NCI-H128 (cell line): Measurements from ENCODE around the gene EBF4.

Experiments
- DNase-seq: peaks from one replicate; lab custom pipeline; 2025; ENCODE audit not compliant: unreplicated experiment; lab: John Stamatoyannopoulos, UW

The EBF4 gene

GRCh38 chr20:2699775-2700413 lies 7.3 kb downstream of the EBF4 start:
- DNase-seq: no peak

DNA sequence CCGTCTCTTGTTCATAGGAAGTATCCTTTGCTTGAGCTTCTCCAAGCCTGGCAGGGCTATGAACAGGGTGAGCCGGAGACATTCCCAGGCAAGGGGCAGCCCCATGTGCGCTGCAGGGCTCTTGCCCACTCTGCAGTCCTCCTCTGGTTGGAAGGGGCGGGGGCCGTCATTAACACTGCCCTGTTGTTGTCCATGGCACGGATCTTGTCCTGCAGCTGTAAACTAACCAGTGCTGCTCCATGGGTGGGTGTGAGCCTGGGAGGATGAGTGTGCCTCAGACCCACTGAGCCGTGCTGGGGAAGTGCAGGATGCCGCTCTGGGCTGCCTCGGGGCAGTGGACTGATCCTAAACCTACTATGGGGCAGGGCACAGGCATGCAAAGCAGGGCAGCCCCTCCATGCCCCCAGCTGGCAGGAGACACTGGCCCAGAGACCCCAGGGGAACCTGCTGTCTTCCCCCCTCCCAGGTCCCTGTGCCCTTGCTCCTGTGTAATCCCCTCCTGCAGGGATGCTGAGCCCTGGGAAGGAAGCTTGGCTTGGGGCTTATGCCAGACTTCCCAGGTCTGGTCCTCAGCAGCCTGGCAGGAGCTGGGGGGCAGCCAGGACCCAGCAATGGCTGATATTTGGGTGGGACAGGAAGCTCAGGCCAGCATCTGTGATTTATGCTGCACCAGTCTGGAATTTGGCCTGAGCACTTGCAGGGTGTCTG lies 8.5 kb downstream of the EBF4 start:
- no peak for DNase-seq

- no peak for DNase-seq
Observed at GRCh38 chr20:2701671-2702081, 9.1 kb downstream of the EBF4 start.

DNA sequence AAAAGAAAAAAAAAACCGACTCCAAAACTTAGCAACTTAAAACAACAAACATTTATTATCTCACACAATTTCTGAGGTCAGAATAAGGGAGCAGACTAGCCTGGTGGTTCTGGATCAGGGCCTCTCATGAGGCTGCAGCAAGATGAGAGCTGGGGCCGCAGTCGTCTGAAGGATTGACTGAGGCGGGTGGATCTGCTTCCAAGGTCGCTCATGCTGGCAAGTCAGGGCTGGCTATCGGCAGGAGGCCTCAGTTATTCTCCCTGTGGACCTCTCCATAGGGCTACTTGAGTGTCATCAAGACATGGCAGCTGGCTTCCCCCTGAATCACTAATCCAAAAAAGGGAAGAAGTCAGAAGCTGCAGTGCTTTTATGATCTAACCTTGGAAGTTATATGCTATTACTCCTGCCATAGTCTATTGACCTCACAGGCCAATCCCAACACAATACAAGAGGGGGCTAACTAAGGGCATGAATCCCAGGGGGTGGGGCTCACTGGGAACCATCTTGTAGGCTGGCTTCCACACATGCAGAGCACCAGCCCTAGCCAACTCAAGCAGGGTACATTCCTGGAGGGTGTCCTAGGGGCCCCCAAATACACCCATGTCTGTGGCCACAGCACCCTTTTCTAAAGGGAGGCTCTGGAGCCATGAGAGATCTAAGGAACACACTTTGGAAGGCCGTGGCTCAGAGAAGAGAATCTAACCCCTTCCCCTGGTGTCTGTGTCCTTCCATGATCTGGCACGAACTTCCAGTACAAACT lies 11.3 kb downstream of the EBF4 start:
- no peak for DNase-seq

GRCh38 chr20:2705931-2706645 lies 13.5 kb downstream of the EBF4 start:
- DNase-seq: no peak

DNA sequence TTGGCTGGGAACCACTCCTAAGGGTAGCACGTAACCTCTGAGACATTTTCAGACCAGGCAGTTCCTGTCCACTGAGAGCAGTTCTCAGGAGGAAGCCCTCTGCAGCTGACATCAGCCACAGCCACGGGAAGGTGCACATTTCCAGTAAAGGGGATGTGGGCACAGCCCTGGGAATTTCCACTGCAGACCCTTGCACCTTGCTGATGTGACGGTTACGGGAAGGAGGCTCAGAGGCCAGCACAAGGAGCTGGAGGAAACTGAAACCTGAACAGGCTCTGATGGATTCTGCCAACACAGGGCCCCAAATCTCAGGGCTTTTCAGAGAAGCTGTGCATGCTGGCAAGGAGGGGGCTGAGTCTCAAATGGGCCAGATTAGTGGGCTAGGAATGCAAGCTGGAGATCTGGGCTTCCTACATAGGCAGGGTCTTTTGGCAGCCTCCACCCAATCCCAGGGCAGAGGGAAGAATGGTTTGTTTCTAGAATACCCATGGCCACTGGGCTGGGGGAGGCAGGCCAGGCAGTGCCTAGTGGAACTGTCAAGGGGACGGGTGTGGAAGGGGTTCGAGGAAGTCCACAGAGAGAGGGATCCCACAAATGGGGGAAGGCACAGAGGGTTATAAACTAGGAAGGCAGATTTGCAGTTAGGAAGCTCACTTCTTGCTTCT lies 14.2 kb downstream of the EBF4 start:
- DNase-seq: no peak

DNA sequence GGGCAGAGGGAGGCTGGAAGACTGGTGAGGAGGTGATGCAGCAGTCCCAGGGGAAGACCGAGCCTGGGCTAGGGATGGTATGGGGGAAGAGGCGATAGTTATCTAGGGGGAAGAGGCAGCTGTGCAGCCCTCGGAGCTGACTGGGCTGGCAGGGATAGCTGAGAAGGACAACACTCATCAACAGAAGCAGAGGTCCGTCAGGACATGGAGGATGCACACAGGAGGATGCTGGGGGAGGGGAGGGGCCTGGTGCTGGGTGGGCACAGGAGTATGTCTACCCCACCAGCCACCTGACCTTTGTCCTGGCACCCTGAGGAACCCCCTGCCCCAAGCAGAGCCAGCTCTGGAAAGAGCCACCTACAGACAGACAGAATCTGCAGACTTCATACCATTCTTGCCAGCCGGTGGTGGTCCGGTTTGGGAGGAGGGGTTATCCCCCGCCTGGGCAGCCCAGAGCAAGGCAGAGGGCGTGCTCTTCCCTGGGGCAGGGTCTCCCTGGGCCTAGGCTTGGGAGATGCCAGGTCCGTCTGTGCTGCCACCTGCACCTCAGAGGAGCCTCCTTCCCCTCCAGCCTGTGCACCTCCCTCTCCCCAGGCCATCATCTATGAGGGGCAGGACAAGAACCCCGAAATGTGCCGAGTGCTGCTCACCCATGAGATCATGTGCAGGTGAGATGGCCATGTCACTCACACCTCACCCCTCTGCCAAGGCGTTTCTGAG lies 14.9 kb downstream of the EBF4 start:
- no peak for DNase-seq

DNA sequence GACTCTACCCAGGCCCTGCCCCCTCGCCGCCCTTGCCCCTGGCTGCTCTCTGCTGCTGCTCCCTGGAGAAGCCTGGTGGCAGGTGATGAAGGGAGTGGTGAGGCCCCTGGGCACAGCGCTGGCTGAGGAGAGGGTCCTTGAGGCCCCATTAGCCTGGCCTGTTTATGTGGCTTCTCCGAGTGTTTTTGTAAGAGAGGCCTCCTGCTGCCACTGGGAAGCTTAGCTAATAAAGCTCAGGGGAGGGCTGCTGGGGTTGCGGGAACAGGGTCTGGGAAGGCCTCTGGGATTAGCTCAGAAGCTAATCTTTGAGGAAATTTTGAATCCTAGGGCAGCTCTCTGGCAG lies 15.5 kb downstream of the EBF4 start:
- DNase-seq: no peak

GRCh38 chr20:2708665-2709064 lies 16.1 kb downstream of the EBF4 start:
- no peak for DNase-seq

GRCh38 chr20:2709205-2709981 lies 16.8 kb downstream of the EBF4 start:
- no peak for DNase-seq

DNA sequence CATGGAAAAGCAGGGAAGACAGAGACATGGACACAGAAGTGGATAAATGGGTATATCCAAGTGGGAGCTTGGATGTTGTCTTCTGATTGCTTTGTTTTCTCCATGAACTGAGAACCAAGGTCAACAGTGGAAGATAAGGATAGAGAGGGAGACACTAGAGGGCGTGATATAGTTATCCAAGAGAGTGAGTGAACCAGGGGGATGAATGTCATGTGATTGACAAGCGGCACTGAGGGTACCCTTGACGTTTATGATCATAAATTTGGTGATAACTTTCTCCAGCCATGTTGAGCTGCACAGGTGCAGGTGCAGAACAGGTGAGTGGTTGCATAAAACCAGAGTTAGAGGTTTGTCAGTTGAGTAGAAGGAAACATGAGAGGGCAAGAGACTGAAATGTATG lies 20.7 kb downstream of the EBF4 start:
- no peak for DNase-seq

GRCh38 chr20:2729251-2729713 lies 36.7 kb downstream of the EBF4 start:
- no peak for DNase-seq

- no peak for DNase-seq
Observed at GRCh38 chr20:2729791-2730190, 37.2 kb downstream of the EBF4 start.

GRCh38 chr20:2734899-2735298 lies 42.3 kb downstream of the EBF4 start:
- no peak for DNase-seq

- DNase-seq: no peak
Observed at GRCh38 chr20:2736441-2736840, 43.9 kb downstream of the EBF4 start.

GRCh38 chr20:2738331-2739041 lies 45.9 kb downstream of the EBF4 start:
- DNase-seq: no peak

- no peak for DNase-seq
Observed at GRCh38 chr20:2739042-2739398, 46.4 kb downstream of the EBF4 start.

DNA sequence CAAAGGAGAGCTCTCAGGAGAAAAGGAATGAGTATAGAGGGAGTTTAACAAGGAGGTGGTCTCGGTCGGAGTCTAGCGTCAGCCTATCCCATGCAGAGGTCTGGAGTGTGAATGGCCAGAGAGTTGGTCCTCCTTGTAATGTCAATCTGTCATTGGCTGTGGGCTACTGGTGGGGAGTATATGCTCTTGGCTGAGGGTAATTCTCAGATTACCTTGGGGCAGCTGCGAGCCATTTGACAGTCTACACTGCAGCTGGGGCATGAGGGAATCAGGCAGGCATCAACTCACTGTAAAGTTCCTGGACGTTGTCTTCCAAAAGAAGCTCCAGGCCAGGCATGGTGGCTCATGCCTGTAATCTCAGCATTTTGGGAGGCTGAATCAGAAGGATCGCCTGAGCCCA lies 48.1 kb downstream of the EBF4 start:
- no peak for DNase-seq

GRCh38 chr20:2741463-2741862 lies 48.9 kb downstream of the EBF4 start:
- no peak for DNase-seq
